Gastrocnemius medialis (tissue), 4 donors: ENCODE results near the gene SESN3.

ENCODE experiments used
- POLR2A ChIP-seq, 2 donors: fragments of 450-650 bp; IDR thresholded peaks; one replicate each; pipeline ENCODE4 v1.6.1; 2017; ENCODE audit warnings: antibody characterized with exemption in 2 of 2, mild to moderate bottlenecking in 2 of 2, moderate library complexity in 2 of 2
- TF ChIP-seq, protein P1 (sequence below), 5 experiments: fragments of 450-650 bp in 3 of 5; fragments of 200-600 bp in 2 of 5; sonication (generic) in 2 of 5; IDR thresholded peaks in 4 of 5; conservative IDR thresholded peaks in 1 of 5; 1 replicate in 4 of 5; 2 replicates in 1 of 5; pipeline ENCODE4 v1.5.1; 2016 to 2019; ENCODE audit warnings: antibody characterized with exemption in 5 of 5, mild to moderate bottlenecking in 3 of 5, moderate library complexity in 3 of 5

GRCh38 chr11:95222817-95223216, 8.2 kb downstream of the SESN3 start:
- TF ChIP-seq, protein P1, sequence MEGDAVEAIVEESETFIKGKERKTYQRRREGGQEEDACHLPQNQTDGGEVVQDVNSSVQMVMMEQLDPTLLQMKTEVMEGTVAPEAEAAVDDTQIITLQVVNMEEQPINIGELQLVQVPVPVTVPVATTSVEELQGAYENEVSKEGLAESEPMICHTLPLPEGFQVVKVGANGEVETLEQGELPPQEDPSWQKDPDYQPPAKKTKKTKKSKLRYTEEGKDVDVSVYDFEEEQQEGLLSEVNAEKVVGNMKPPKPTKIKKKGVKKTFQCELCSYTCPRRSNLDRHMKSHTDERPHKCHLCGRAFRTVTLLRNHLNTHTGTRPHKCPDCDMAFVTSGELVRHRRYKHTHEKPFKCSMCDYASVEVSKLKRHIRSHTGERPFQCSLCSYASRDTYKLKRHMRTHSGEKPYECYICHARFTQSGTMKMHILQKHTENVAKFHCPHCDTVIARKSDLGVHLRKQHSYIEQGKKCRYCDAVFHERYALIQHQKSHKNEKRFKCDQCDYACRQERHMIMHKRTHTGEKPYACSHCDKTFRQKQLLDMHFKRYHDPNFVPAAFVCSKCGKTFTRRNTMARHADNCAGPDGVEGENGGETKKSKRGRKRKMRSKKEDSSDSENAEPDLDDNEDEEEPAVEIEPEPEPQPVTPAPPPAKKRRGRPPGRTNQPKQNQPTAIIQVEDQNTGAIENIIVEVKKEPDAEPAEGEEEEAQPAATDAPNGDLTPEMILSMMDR (IDR thresholded peaks at IDR 0.05 in 4 of 5, conservative IDR thresholded peaks at IDR 0.05 in 1 of 5): no peak
- TF ChIP-seq POLR2A (IDR thresholded peaks at IDR 0.05): no peak
